SU-DHL-6 (cell line): ENCODE data around the gene KNDC1.

Experiments
- H2AFZ ChIP-seq: fragments of 200-600 bp; sonication (generic); 2 replicates; pipeline ENCODE4 v1.6.1; 2014; ENCODE audit warnings: low read depth, mild to moderate bottlenecking, moderate library complexity, mixed read lengths, antibody characterized with exemption, low read length; ENCODE audit not compliant: severe bottlenecking
- H3F3A ChIP-seq: fragments of 200-600 bp; shearing (Covaris generic); 2 replicates; pipeline ENCODE4 v1.6.0; 2016; ENCODE audit warnings: antibody characterized with exemption, mild to moderate bottlenecking; ENCODE audit not compliant: insufficient read depth
- H3K27ac ChIP-seq: fragments of 200-600 bp; sonication (generic); 2 replicates; pipeline ENCODE4 v1.5.1; 2016; ENCODE audit warnings: low read depth, mild to moderate bottlenecking, low read length, moderate library complexity, mixed read lengths
- H3K27me3 ChIP-seq: fragments of 200-600 bp; sonication (generic), shearing (Covaris generic); 2 replicates; pipeline ENCODE4 v1.6.0; 2014; ENCODE audit warnings: mild to moderate bottlenecking, low read length
- H3K36me3 ChIP-seq: fragments of 200-600 bp; sonication (generic); 2 replicates; pipeline ENCODE4 v1.6.1; 2014; ENCODE audit warnings: mild to moderate bottlenecking, low read length, mixed read lengths
- H3K4me2 ChIP-seq: fragments of 300-600, 200-600 bp; shearing (Covaris generic), sonication (generic); 2 replicates; pipeline ENCODE4 v1.6.0; 2014; ENCODE audit warnings: low read length, low read depth, mild to moderate bottlenecking; ENCODE audit not compliant: poor library complexity, severe bottlenecking
- H3K4me3 ChIP-seq: fragments of 200-600 bp; sonication (generic); 2 replicates; pipeline ENCODE4 v1.5.1; 2014; ENCODE audit warnings: antibody characterized with exemption, low read length, mild to moderate bottlenecking, mixed read lengths; ENCODE audit not compliant: insufficient read depth, poor library complexity, severe bottlenecking
- H3K79me2 ChIP-seq: fragments of 200-600 bp; sonication (generic); 2 replicates; pipeline ENCODE4 v1.6.1; 2014; ENCODE audit warnings: mild to moderate bottlenecking, low read length, moderate library complexity; ENCODE audit not compliant: insufficient read depth
- H3K9ac ChIP-seq: fragments of 200-600 bp; sonication (generic); 2 replicates; pipeline ENCODE4 v1.7.0; 2014; ENCODE audit warnings: mild to moderate bottlenecking, low read length
- H3K9me2 ChIP-seq: fragments of 200-600 bp; sonication (generic); replicated peaks from 2 replicates; pipeline ENCODE4 v1.6.1; 2014; ENCODE audit warnings: low read length; ENCODE audit not compliant: insufficient read depth
- H3K9me3 ChIP-seq: fragments of 200-600 bp; sonication (generic); 2 replicates; pipeline ENCODE4 v1.6.1; 2014; ENCODE audit warnings: low read length, mixed read lengths; ENCODE audit not compliant: insufficient read depth
- H4K20me1 ChIP-seq: fragments of 200-600 bp; sonication (generic); 2 replicates; pipeline ENCODE4 v1.6.1; 2014; ENCODE audit warnings: low read depth, mild to moderate bottlenecking, antibody characterized with exemption, low read length, moderate library complexity, mixed read lengths
- EZH2phosphoT487 ChIP-seq: fragments of 200-600 bp; sonication (generic), shearing (Covaris generic); conservative IDR thresholded peaks from 2 replicates; pipeline ENCODE4 v1.6.1; 2018; ENCODE audit warnings: mild to moderate bottlenecking, antibody characterized with exemption, low read length, moderate library complexity, mixed read lengths
- TF ChIP-seq, protein P1 (sequence below): fragments of 200-600 bp; sonication (generic); IDR thresholded peaks from one replicate; pipeline ENCODE4 v1.5.1; 2017; ENCODE audit warnings: antibody characterized with exemption, mild to moderate bottlenecking, low read length, moderate library complexity; ENCODE audit not compliant: insufficient read depth, poor library complexity, severe bottlenecking

The KNDC1 gene

GRCh38 chr10:133191651-133192050 lies 31.6 kb downstream of the KNDC1 start:
- no peaks in the 10 kb centered on the region for H3K27me3 ChIP-seq
- H3K36me3 ChIP-seq = no peaks in the 10 kb centered on the region
- TF ChIP-seq, protein P1, sequence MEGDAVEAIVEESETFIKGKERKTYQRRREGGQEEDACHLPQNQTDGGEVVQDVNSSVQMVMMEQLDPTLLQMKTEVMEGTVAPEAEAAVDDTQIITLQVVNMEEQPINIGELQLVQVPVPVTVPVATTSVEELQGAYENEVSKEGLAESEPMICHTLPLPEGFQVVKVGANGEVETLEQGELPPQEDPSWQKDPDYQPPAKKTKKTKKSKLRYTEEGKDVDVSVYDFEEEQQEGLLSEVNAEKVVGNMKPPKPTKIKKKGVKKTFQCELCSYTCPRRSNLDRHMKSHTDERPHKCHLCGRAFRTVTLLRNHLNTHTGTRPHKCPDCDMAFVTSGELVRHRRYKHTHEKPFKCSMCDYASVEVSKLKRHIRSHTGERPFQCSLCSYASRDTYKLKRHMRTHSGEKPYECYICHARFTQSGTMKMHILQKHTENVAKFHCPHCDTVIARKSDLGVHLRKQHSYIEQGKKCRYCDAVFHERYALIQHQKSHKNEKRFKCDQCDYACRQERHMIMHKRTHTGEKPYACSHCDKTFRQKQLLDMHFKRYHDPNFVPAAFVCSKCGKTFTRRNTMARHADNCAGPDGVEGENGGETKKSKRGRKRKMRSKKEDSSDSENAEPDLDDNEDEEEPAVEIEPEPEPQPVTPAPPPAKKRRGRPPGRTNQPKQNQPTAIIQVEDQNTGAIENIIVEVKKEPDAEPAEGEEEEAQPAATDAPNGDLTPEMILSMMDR = no peak
- no peak for TF ChIP-seq EZH2phosphoT487

DNA sequence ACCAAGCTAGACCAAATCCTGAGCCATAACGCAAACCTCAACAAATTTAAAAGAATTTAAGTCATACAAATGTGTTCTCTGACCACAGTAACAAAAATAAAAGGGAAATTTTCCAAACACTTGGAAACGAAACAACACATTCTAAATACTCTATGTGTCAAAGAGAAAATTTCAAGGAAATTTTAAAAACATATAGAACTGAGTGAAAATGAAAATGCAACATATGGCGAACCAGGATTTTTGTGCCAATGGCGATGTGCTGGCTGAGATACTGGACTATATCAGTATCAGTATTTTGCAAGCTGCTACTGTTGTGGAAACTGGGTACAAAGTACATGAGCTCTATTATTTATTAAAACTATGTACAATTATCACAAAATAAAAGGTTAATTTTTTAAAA lies 34.1 kb downstream of the KNDC1 start:
- Histone ChIP-seq H3K79me2 (no peaks in the 10 kb centered on the region), H3K9me2 (no peaks in the 10 kb centered on the region), H3K4me3 (no peak overlapping the region), H3K36me3 (no peaks in the 10 kb centered on the region), H3F3A (no peaks in the 10 kb centered on the region), H3K4me2 (no peak overlapping the region), H4K20me1 (no peaks in the 10 kb centered on the region), H3K9me3 (no peaks in the 10 kb centered on the region), H3K27ac (no peak overlapping the region), H2AFZ (no peak overlapping the region), H3K27me3 (no peaks in the 10 kb centered on the region), H3K9ac (no peak overlapping the region)
- TF ChIP-seq, protein P1 = no peak
- no peak for TF ChIP-seq EZH2phosphoT487

More at GRCh38 chr10:133191651-133192050, 31.6 kb downstream of the KNDC1 start:
- H3F3A ChIP-seq = no peaks in the 10 kb centered on the region
- no peak overlapping the region for H3K4me2 ChIP-seq
- H3K4me3 ChIP-seq = no peak overlapping the region
- no peaks in the 10 kb centered on the region for H4K20me1 ChIP-seq
- H3K9me3 ChIP-seq = no peaks in the 10 kb centered on the region
- no peak overlapping the region for H2AFZ ChIP-seq
- H3K9ac ChIP-seq = no peak overlapping the region
- H3K27ac ChIP-seq = no peak overlapping the region
- no peaks in the 10 kb centered on the region for H3K79me2 ChIP-seq
- no peaks in the 10 kb centered on the region for H3K9me2 ChIP-seq

GRCh38 chr10:133195096-133195495 lies 35.1 kb downstream of the KNDC1 start:
- H3F3A ChIP-seq = no peaks in the 10 kb centered on the region
- H3K4me2 ChIP-seq = no peak overlapping the region
- TF ChIP-seq EZH2phosphoT487 = no peak
- TF ChIP-seq, protein P1 = no peak
- no peaks in the 10 kb centered on the region for H3K9me2 ChIP-seq
- no peaks in the 10 kb centered on the region for H3K27me3 ChIP-seq
- no peaks in the 10 kb centered on the region for H3K9me3 ChIP-seq
- no peaks in the 10 kb centered on the region for H3K79me2 ChIP-seq
- no peak overlapping the region for H3K27ac ChIP-seq
- no peaks in the 10 kb centered on the region for H4K20me1 ChIP-seq
- H3K4me3 ChIP-seq = no peak overlapping the region
- H2AFZ ChIP-seq = no peak overlapping the region
- H3K36me3 ChIP-seq = no peaks in the 10 kb centered on the region
- no peak overlapping the region for H3K9ac ChIP-seq

DNA sequence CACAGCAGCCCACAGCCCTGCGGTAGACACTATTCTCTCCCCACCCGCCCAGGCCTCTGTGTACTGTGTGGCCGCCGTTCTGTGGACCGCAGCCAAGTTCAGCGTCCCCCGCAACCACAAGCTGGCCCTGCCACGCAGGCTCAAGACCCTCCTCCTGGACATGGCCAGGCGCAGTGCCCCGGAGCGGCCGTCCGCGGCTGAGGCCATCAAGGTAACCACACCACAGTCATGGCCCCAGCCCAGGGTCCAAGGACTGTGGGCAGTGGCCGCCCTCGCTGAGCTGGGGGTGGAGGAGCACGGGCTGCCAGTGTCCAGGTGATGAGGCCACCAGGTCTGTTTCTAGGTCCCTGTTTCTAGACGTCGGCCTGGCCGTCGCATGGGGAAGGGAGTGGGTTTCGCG lies 35.6 kb downstream of the KNDC1 start:
- H3K4me3 ChIP-seq = no peak overlapping the region
- H3K4me2 ChIP-seq = no peak overlapping the region
- H3K9me2 ChIP-seq = no peaks in the 10 kb centered on the region
- no peak overlapping the region for H3K9ac ChIP-seq
- no peaks in the 10 kb centered on the region for H3K27me3 ChIP-seq
- no peaks in the 10 kb centered on the region for H3K9me3 ChIP-seq
- H3K79me2 ChIP-seq = no peaks in the 10 kb centered on the region
- TF ChIP-seq EZH2phosphoT487 = no peak
- TF ChIP-seq, protein P1 = no peak
- no peak overlapping the region for H3K27ac ChIP-seq
- H3K36me3 ChIP-seq = no peaks in the 10 kb centered on the region
- no peak overlapping the region for H2AFZ ChIP-seq
- no peaks in the 10 kb centered on the region for H3F3A ChIP-seq
- no peaks in the 10 kb centered on the region for H4K20me1 ChIP-seq
